HepG2 (cell line): ENCODE data around the gene RAD51AP1. TPM values are rescaled to one million over a fixed set of nuclear protein-coding genes. Genes with fewer than 3 reads are reported as not detected.
A peak's percentile ranks its signal among the peaks of the same experiment; 100 is the strongest.

ENCODE experiments used
- ATAC-seq: fragments of 200-7000 bp; cut with Tn5 transposase; 3 replicates; pipeline ENCODE4 v1.9.1; 2020; ENCODE audit warnings: mild to moderate bottlenecking, moderate library complexity
- BruUV-seq: library from RNA; stranded (reverse); fragments of 400-500 nt; replicated peaks from 2 replicates; lab custom pipeline; 2021; lab: Mats Ljungman, UMichigan
- CTCF ChIA-PET: fragments of 300-600 bp; formaldehyde crosslinking; extraction: SDS; loops from one replicate; lab custom pipeline; 2021; ENCODE audit warnings: low total read pairs, inconsistent platforms, low intra/inter-chr PET ratio; lab: Yijun Ruan, JAX
- POLR2A ChIA-PET: fragments of 350-600 bp; sonication (Branson Sonifier 250); formaldehyde crosslinking; loops from one replicate; lab custom pipeline; 2020; ENCODE audit warnings: antibody characterized with exemption, inconsistent platforms; lab: Yijun Ruan, JAX
- DNase-seq: peaks from one replicate; pipeline ENCODE4 v3.0.0-alpha.2; 2015; ENCODE audit warnings: low spot score
- FAIRE-seq: peaks from 3 replicates; lab custom pipeline; 2011; peaks lifted over from hg19 to GRCh38; lab: Jason Lieb, UNC
- H2AFZ ChIP-seq: one replicate; pipeline ENCODE4 v1.6.1; 2011; ENCODE audit warnings: low read length, inconsistent platforms
- H3K27ac ChIP-seq: fragments of 300-600 bp; 3 replicates; pipeline ENCODE4 v1.8.0; 2011; ENCODE audit warnings: mixed run types, mild to moderate bottlenecking, mixed read lengths, low read length, inconsistent platforms; ENCODE audit not compliant: insufficient read depth; ENCODE audit errors: extremely low read length
- H3K27me3 ChIP-seq, 2 experiments: fragments of 200-600 bp in 1 of 2; 2 replicates in 1 of 2; 3 replicates in 1 of 2; pipeline versions ENCODE4 v1.6.0 to v1.8.0; 2011; ENCODE audit warnings: low read length in 2 of 2, mild to moderate bottlenecking in 2 of 2, moderate library complexity in 2 of 2, inconsistent platforms in 1 of 2; ENCODE audit not compliant: insufficient read depth in 2 of 2, control insufficient read depth in 1 of 2
- H3K36me3 ChIP-seq, 2 experiments: fragments of 200-600 bp in 1 of 2; replicated peaks in 1 of 2; 2 replicates in 1 of 2; 3 replicates in 1 of 2; pipeline versions ENCODE4 v1.5.1 to v1.8.0; 2011; ENCODE audit warnings: low read length in 2 of 2, inconsistent platforms in 1 of 2; ENCODE audit not compliant: insufficient read depth in 2 of 2, control insufficient read depth in 1 of 2
- H3K4me1 ChIP-seq: 2 replicates; pipeline ENCODE4 v1.5.1; 2012; ENCODE audit warnings: low read length, inconsistent platforms; ENCODE audit not compliant: insufficient read depth
- H3K4me2 ChIP-seq: 2 replicates; pipeline ENCODE4 v1.6.0; 2011; ENCODE audit warnings: low read depth, low read length, inconsistent platforms
- H3K4me3 ChIP-seq, 3 experiments: fragments of 200-600 bp in 1 of 3; sonication (generic), shearing (Covaris generic) in 1 of 3; replicated peaks in 1 of 3; 2 replicates each; pipeline ENCODE4 v1.5.1; 2011 to 2016; ENCODE audit warnings: low read length in 3 of 3, inconsistent platforms in 2 of 3, low read depth in 2 of 3, mild to moderate bottlenecking in 2 of 3, control low read depth in 1 of 3, mixed read lengths in 1 of 3; ENCODE audit not compliant: insufficient read depth in 1 of 3
- H3K79me2 ChIP-seq: one replicate; pipeline ENCODE4 v1.6.1; 2011; ENCODE audit warnings: low read length, inconsistent platforms; ENCODE audit not compliant: insufficient read depth
- H3K9ac ChIP-seq: 2 replicates; pipeline ENCODE4 v1.6.0; 2011; ENCODE audit warnings: mild to moderate bottlenecking, low read depth, low read length, inconsistent platforms; ENCODE audit not compliant: insufficient read depth
- H3K9me3 ChIP-seq: 2 replicates; pipeline ENCODE4 v1.5.1; 2012; ENCODE audit warnings: mild to moderate bottlenecking, low read length
- H4K20me1 ChIP-seq: 2 replicates; pipeline ENCODE4 v1.6.0; 2011; ENCODE audit warnings: inconsistent platforms, mild to moderate bottlenecking, low read length, moderate library complexity; ENCODE audit not compliant: insufficient read depth
- JUND ChIP-seq: sonication (generic); formaldehyde crosslinking; IDR thresholded peaks from 2 replicates; pipeline ENCODE4 v1.8.0; 2022; ENCODE audit warnings: mild to moderate bottlenecking, missing genetic modification reagents
- NFIB ChIP-seq: sonication (generic); formaldehyde crosslinking; IDR thresholded peaks from 2 replicates; pipeline ENCODE4 v1.9.0; 2021; ENCODE audit warnings: missing genetic modification reagents, mild to moderate bottlenecking, borderline replicate concordance
- ZBTB38 ChIP-seq: sonication (generic); formaldehyde crosslinking; IDR thresholded peaks from 2 replicates; pipeline ENCODE4 v1.5.1; 2020; ENCODE audit warnings: mild to moderate bottlenecking, missing genetic modification reagents
- ZBTB7B ChIP-seq: sonication (generic); formaldehyde crosslinking; IDR thresholded peaks from 2 replicates; pipeline ENCODE4 v1.4.0; 2020; ENCODE audit warnings: missing genetic modification reagents
- ZNF17 ChIP-seq: sonication (generic); formaldehyde crosslinking; IDR thresholded peaks from 2 replicates; pipeline ENCODE4 v1.5.0; 2020; ENCODE audit warnings: mild to moderate bottlenecking, missing genetic modification reagents
- ZNF292 ChIP-seq: sonication (generic); formaldehyde crosslinking; IDR thresholded peaks from 2 replicates; pipeline ENCODE4 v1.8.1; 2022; ENCODE audit warnings: mild to moderate bottlenecking, low read depth, missing genetic modification reagents, borderline replicate concordance
- ZNF33B ChIP-seq: sonication (generic); formaldehyde crosslinking; IDR thresholded peaks from 2 replicates; pipeline ENCODE4 v1.5.1; 2020; ENCODE audit warnings: mild to moderate bottlenecking, missing genetic modification reagents
- WGBS: methylation state at CpG from one replicate; pipeline ENCODE4 v1.1.6; 2017; ENCODE audit warnings: low lambda C conversion rate; 5-methylcytosine and 5-hydroxymethylcytosine counted together
- in situ Hi-C: cut with HindIII; loops from 2 replicates; pipeline ENCODE4 v1.10.0; 2017; ENCODE audit warnings: low pct_unique_long_range_greater_than_20kb; ENCODE audit not compliant: extremely low pct_ligation_motif_present
- intact Hi-C: fragments of 100-400 bp; cut with micrococcal nuclease; formaldehyde crosslinking; loops from one replicate; pipeline ENCODE4 v1.10.0; 2022; ENCODE audit not compliant: unreplicated experiment
- polyA plus RNA-seq, 8 experiments: library from polyadenylated mRNA; depleted of rRNA in 3 of 8; stranded (reverse) in 7 of 8; unstranded in 1 of 8; fragments of >200 nt; fragmentation: Illumina TruSeq in 4 of 8; extraction: Trizol in 4 of 8; gene quantifications; 2 replicates each; pipeline versions ENCODE4 v1.2.1 to v1.2.3, GENCODE V29; 2011 to 2016; ENCODE audit warnings: low read depth in 4 of 8, missing spikeins in 1 of 8, mixed read lengths in 1 of 8; ENCODE audit not compliant: insufficient read depth in 1 of 8
- total RNA-seq, 5 experiments: library from RNA; depleted of rRNA; stranded (reverse); fragments of >200 nt; fragmentation: Illumina TruSeq; extraction: Trizol; gene quantifications; 2 replicates each; pipeline ENCODE4 v1.2.3, GENCODE V29; 2016; ENCODE audit warnings: low read depth in 1 of 5
- TF ChIP-seq, protein P1 (sequence below): sonication (generic); formaldehyde crosslinking; IDR thresholded peaks from 2 replicates; pipeline ENCODE4 v1.8.0; 2022; ENCODE audit warnings: missing genetic modification reagents, mild to moderate bottlenecking, moderate library complexity, borderline replicate concordance
- TF ChIP-seq, protein P2 (sequence below): sonication (generic); formaldehyde crosslinking; IDR thresholded peaks from 2 replicates; pipeline ENCODE4 v1.4.0; 2020; ENCODE audit warnings: missing genetic modification reagents
- TF ChIP-seq, protein P3 (sequence below): sonication (generic); formaldehyde crosslinking; IDR thresholded peaks from 2 replicates; pipeline ENCODE4 v1.4.0; 2020; ENCODE audit warnings: missing genetic modification reagents
- TF ChIP-seq, protein P4 (sequence below): sonication (generic); formaldehyde crosslinking; IDR thresholded peaks from 2 replicates; pipeline ENCODE4 v1.4.0; 2020; ENCODE audit warnings: mild to moderate bottlenecking, missing genetic modification reagents

Gene RAD51AP1
- total and polyA plus RNA-seq, 2 of the 13 experiments (the other 11 are each of a cell fraction or from before 2014, with no cell fraction given), result 16.6 to 49.3 TPM

DNA sequence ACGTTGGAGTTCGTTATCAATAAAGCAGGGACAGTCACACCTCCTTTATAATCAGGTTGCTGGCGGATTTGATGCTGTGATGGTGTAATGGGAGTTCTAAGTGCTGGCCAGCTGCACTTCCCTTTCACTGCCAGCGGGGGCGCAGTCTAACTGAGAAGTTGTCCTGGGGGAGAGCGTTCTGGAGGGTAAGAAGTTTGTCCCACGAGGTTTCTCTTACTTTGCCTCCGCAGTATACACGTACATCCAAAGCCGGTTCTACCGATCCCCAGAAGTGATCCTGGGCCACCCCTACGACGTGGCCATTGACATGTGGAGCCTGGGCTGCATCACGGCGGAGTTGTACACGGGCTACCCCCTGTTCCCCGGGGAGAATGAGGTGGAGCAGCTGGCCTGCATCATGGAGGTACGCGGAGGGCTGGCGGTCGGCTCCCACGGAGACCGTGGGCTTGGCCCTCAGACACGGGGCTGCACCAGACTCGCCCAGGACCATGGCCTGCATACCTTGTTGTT, 66.0 kb downstream of the RAD51AP1 start (continued):
- TF ChIP-seq, protein P1, sequence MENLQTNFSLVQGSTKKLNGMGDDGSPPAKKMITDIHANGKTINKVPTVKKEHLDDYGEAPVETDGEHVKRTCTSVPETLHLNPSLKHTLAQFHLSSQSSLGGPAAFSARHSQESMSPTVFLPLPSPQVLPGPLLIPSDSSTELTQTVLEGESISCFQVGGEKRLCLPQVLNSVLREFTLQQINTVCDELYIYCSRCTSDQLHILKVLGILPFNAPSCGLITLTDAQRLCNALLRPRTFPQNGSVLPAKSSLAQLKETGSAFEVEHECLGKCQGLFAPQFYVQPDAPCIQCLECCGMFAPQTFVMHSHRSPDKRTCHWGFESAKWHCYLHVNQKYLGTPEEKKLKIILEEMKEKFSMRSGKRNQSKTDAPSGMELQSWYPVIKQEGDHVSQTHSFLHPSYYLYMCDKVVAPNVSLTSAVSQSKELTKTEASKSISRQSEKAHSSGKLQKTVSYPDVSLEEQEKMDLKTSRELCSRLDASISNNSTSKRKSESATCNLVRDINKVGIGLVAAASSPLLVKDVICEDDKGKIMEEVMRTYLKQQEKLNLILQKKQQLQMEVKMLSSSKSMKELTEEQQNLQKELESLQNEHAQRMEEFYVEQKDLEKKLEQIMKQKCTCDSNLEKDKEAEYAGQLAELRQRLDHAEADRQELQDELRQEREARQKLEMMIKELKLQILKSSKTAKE, result no peak
- TF ChIP-seq, protein P2, sequence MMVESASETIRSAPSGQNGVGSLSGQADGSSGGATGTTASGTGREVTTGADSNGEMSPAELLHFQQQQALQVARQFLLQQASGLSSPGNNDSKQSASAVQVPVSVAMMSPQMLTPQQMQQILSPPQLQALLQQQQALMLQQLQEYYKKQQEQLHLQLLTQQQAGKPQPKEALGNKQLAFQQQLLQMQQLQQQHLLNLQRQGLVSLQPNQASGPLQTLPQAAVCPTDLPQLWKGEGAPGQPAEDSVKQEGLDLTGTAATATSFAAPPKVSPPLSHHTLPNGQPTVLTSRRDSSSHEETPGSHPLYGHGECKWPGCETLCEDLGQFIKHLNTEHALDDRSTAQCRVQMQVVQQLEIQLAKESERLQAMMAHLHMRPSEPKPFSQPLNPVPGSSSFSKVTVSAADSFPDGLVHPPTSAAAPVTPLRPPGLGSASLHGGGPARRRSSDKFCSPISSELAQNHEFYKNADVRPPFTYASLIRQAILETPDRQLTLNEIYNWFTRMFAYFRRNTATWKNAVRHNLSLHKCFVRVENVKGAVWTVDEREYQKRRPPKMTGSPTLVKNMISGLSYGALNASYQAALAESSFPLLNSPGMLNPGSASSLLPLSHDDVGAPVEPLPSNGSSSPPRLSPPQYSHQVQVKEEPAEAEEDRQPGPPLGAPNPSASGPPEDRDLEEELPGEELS, result peak; percentile 48; the same call in 1 of the 2 replicates
- TF ChIP-seq, protein P3, sequence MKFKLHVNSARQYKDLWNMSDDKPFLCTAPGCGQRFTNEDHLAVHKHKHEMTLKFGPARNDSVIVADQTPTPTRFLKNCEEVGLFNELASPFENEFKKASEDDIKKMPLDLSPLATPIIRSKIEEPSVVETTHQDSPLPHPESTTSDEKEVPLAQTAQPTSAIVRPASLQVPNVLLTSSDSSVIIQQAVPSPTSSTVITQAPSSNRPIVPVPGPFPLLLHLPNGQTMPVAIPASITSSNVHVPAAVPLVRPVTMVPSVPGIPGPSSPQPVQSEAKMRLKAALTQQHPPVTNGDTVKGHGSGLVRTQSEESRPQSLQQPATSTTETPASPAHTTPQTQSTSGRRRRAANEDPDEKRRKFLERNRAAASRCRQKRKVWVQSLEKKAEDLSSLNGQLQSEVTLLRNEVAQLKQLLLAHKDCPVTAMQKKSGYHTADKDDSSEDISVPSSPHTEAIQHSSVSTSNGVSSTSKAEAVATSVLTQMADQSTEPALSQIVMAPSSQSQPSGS, result no peak

DNA sequence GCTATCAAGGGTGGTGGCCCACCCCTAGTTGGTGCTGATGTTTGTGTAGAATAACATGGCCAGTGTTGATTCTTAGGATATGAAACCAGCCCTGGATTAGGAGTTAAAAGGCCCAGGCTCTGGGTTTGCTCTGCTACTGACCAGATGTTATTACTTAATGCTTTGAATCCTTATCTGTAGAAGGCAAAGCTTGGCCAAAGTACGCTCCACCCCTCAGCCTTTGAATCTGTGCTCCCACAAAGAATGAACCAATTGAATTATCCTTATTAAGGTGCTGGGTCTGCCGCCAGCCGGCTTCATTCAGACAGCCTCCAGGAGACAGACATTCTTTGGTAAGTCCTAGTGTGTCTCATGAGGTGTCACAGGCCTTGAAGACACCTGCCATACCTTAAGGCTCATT, 68.4 kb downstream of the RAD51AP1 start:
- Histone ChIP-seq H3K4me2 (no peak overlapping the region), H3K4me3 (no peak overlapping the region), H3K27me3 (0 out of 5 replicates have a peak, but pooled peaks cover 0 to 4% of the 10 kb centered on the region in 2 experiments), H3K9me3 (no peaks in the 10 kb centered on the region), H3K79me2 (peaks cover 2% of the 10 kb centered on the region), H2AFZ (no peak overlapping the region), H3K4me1 (peaks cover 14% of the 10 kb centered on the region), H4K20me1 (no peaks in the 10 kb centered on the region), H3K9ac (no peak overlapping the region), H3K36me3 (no peaks in the 10 kb centered on the region; a peak in 2 of 5 replicates)
- FAIRE-seq, result no peak
- intact Hi-C loops (loop anchor here (10.0 kb wide), 1 partner anchor 148 kb away; no protein-coding TSS in a partner anchor), in situ Hi-C loops (no loop called here)
- ATAC-seq, result no peak
- POLR2A ChIA-PET, result no interaction called here
- CTCF ChIA-PET, result no interaction called here
- 100% methylated on average over 3 of the region's 3 CpGs for WGBS
- no peak for DNase-seq
- TF ChIP-seq ZNF292 (no peak), ZBTB38 (CRISPR knock-in tag) (no peak), ZBTB7B (no peak), ZNF17 (CRISPR knock-in tag) (no peak), NFIB (CRISPR knock-in tag) (no peak), ZNF33B (CRISPR knock-in tag) (no peak), JUND (CRISPR knock-in tag) (no peak)
- TF ChIP-seq, protein P4, sequence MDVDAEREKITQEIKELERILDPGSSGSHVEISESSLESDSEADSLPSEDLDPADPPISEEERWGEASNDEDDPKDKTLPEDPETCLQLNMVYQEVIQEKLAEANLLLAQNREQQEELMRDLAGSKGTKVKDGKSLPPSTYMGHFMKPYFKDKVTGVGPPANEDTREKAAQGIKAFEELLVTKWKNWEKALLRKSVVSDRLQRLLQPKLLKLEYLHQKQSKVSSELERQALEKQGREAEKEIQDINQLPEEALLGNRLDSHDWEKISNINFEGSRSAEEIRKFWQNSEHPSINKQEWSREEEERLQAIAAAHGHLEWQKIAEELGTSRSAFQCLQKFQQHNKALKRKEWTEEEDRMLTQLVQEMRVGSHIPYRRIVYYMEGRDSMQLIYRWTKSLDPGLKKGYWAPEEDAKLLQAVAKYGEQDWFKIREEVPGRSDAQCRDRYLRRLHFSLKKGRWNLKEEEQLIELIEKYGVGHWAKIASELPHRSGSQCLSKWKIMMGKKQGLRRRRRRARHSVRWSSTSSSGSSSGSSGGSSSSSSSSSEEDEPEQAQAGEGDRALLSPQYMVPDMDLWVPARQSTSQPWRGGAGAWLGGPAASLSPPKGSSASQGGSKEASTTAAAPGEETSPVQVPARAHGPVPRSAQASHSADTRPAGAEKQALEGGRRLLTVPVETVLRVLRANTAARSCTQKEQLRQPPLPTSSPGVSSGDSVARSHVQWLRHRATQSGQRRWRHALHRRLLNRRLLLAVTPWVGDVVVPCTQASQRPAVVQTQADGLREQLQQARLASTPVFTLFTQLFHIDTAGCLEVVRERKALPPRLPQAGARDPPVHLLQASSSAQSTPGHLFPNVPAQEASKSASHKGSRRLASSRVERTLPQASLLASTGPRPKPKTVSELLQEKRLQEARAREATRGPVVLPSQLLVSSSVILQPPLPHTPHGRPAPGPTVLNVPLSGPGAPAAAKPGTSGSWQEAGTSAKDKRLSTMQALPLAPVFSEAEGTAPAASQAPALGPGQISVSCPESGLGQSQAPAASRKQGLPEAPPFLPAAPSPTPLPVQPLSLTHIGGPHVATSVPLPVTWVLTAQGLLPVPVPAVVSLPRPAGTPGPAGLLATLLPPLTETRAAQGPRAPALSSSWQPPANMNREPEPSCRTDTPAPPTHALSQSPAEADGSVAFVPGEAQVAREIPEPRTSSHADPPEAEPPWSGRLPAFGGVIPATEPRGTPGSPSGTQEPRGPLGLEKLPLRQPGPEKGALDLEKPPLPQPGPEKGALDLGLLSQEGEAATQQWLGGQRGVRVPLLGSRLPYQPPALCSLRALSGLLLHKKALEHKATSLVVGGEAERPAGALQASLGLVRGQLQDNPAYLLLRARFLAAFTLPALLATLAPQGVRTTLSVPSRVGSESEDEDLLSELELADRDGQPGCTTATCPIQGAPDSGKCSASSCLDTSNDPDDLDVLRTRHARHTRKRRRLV (CRISPR knock-in tag), result no peak
- TF ChIP-seq, all 625 proteins: peak for 0
- no TSS peak for BruUV-seq
- H3K27ac ChIP-seq, result no peak overlapping the region
